Hematopoietic multipotent progenitor cell treated with erythropoietin and hydrocortisone succinate and interleukin-3 and kit ligand, for 6 days (in vitro differentiated cells): ENCODE results near the gene BBS5.
"Not testable (repeated sequence)": the region's sequence is repeated elsewhere in the genome, so short reads cannot be mapped to it uniquely, and the experiment has no call there.

Experiments
- DNase-seq: peaks from one replicate; pipeline ENCODE4 v3.0.0-alpha.2; 2015

BBS5 gene

GRCh38 chr2:169490834-169491233, 11.5 kb downstream of the BBS5 start:
- no peak for DNase-seq

DNA sequence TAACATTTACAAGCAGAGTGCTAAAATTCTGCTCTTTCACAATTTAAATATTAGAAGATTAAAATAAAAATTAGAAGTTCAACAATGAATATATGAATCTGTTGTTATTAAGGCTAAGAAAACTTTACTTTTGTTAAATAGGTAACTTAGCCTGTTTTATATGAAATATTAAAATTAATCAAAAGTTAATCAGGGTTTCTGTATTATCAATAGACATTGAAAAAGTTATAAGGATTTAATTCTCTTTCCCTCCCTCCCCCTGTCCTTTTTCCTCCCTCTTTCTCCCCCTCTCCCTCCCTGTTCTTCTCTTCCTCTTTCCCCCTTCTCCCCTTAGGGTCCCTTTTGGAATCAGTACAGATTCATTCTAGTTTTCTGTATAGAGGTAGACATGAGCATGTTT, 12.1 kb downstream of the BBS5 start:
- no peak for DNase-seq

- DNase-seq: no peak
Measured at GRCh38 chr2:169493360-169493759, 14.1 kb downstream of the BBS5 start.

- no peak for DNase-seq
Measured at GRCh38 chr2:169495310-169495928, 16.1 kb downstream of the BBS5 start.

DNA sequence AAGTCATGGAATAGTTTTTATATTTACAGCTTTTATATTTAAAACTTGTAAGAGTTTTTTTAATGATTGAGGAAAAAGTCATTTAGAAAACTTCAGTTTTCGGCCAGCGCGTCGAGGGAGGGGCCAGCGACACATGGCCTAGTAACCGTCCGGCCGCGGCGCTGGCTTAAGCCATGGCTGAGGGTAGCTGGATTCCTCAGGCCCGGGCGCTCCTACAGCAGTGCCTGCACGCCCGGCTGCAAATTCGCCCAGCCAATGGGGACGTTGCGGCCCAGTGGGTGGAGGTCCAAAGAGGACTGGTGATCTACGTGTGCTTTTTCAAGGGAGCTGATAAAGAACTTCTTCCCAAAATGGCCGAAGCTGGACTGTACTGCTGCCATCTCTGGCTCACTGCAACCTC, 25.4 kb downstream of the BBS5 start:
- DNase-seq: no peak

DNA sequence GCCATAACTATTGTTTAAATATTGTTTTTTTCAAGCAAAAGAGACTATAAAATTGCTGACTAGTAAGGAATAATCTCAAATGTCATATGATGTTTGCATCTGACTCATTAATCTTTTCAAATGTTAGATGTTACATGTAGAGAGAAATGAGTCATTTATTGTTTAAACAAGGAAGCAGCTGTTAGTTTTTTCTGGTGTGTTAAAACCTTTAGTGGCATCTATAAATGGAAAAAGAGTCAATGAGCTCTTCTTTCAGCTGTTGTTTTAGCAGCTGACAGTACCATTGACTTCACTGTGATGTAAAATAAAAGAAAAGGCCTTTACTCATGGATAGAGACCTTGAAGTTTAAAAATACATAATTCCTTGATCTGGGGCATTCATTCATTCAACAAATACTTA, 28.4 kb downstream of the BBS5 start:
- DNase-seq: no peak

- no peak for DNase-seq
Measured at GRCh38 chr2:169509298-169509885, 30.1 kb downstream of the BBS5 start, which contains the start of gene KLHL41. Gene KLHL41 (plus strand): TSS chr2:169509702. CDS start chr2:169509779, 77 bp downstream.

DNA sequence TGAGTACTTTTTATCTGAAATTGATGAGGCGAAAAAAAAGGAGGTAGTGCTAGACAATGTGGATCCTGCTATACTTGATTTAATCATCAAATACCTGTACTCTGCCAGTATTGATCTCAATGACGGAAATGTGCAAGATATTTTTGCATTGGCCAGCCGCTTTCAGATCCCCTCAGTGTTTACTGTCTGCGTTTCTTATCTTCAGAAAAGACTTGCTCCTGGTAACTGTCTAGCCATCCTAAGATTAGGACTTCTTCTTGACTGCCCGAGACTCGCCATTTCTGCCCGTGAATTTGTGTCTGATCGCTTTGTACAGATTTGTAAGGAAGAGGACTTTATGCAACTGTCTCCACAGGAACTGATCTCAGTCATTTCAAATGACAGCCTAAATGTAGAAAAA, 30.7 kb downstream of the BBS5 start:
- no peak for DNase-seq

DNA sequence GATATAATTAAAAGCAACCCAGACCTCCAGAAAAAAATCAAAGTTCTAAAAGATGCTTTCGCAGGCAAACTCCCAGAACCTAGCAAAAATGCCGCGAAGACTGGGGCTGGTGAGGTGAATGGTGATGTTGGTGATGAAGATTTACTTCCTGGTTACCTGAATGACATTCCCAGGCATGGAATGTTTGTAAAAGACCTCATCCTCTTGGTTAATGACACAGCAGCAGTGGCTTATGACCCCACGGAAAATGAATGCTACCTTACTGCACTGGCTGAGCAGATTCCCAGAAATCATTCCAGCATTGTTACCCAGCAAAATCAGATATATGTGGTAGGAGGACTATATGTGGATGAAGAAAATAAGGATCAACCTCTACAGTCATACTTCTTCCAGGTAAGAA, 31.2 kb downstream of the BBS5 start:
- no peak for DNase-seq

DNA sequence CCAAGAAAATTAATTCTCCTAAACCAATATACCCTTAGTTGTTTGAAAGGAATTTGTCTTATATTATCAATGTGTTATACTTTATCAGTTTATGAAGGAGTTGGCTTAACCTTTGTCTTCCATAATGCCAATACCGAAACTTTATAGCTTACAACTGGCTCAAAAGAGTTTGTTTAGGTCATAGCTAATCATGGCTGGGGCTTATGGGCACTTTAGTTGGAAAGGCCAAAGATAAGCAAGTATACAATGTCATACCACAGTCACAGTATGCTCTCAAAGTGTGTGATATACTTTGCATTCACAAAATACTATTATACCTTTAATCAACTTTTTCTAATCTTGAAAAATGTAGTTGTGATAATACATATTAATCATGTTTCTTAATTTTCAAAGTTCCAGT, 32.5 kb downstream of the BBS5 start:
- no peak for DNase-seq

DNA sequence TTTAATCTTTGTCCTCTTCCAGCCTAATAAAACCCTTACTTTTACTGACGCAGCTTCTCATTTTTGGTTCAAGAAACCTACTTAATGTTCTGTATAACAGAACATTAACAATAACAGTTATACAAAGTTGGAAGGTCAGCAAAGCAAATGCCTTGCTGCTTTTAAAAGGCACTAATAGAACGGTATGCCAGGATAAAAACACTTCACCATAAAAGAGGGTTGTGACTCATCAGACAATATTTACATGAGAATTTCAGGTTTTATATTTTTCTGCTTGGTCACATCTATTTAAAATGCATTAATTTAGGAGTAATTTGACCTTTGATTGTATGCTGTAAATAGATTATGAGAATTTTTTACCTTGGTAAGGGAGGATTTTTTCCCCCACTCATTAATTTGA, 33.2 kb downstream of the BBS5 start:
- no peak for DNase-seq

- DNase-seq: no peak
Measured at GRCh38 chr2:169513094-169513493, 33.8 kb downstream of the BBS5 start.

- DNase-seq: no peak
Measured at GRCh38 chr2:169513926-169514325, 34.6 kb downstream of the BBS5 start.

DNA sequence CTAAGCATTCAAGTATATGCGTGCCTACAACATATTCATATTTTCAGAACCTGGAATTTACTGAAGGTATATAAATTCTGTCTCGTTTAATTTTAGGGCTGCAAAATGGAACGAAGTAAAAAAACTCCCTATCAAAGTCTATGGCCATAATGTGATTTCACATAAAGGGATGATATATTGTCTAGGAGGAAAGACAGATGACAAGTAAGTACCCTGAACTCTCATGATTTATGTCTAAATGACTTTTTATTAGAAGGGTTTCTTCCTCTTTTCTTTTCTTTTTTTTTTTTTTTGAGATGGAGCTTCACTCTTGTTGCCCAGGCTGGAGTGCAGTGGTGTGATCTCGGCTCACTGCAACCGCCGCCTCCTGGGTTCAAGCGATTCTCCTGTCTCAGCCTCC, 35.5 kb downstream of the BBS5 start:
- not testable (repeated sequence) for DNase-seq

DNA sequence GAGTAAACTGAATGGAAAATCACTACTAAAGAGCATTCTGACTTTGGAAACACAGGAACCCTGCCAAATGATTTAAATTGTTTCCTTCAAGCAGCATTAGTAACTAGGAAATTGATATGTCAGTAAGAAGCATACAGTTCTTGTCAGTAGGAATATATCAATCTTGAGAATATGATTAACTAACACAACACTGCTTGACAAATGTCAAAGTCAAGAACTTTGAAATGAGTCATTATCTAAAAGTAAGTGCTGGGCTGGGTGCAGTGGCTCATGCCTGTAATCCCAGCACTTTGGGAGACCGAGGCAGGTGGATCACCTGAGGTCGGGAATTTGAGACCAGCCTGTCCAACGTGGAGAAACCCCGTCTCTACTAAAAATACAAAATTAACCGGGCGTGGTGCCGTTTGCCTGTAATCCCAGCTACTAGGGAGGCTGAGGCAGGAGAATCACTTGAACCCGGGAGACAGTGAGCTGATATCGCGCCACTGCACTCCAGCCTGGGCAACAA, 37.2 kb downstream of the BBS5 start:
- DNase-seq: not testable (repeated sequence)

DNA sequence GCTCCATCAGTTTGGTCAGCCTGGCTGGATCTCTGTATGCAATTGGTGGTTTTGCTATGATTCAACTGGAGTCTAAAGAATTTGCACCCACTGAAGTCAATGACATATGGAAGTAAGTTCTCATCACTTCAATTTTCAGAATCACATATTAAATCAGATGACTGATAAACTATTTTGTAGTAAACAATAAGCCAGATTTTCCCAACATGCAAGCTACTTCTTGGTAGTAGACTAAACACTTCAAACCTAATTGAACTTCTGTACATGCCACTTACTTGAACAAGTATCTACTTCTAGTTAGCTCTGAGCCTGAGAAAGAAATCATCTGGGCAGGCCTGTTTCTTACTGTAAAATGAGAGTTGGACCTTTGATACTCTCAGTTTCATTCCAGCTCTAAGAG, 41.6 kb downstream of the BBS5 start:
- no peak for DNase-seq

DNA sequence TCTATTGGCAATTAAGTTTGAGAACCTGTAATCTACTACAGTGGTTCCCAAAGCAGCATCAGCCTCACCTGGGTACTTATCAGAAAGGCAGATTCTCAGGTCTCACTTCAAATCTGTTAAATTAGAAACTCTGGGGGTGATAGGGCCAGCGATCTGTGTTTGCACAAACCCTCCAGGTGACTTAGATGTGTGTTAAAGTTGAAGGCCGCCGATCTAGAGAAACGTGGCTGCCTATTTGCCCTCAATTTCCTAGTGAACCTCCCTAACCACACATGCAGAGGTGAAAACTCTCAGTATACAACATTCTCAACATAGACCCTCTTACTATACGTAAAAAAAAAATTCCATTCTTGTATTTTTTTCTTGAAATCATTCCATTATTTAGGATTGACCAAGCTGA, 44.4 kb downstream of the BBS5 start:
- DNase-seq: no peak

DNA sequence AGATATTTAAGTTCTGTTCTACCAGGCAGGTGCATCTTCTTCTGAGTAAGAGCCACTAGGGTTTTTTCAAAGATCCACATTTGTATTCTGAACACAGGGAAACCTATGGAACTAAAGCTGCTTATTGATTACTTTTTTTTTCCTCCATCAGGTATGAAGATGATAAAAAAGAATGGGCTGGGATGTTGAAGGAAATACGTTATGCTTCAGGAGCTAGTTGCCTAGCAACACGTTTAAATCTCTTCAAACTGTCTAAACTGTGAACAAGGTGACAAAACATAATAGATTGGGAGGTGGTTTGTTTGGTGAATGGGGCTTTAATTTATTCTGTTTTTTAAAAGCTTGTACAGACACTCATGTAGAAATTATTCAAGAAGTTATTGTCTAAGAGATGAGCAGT, 46.1 kb downstream of the BBS5 start:
- no peak for DNase-seq

DNA sequence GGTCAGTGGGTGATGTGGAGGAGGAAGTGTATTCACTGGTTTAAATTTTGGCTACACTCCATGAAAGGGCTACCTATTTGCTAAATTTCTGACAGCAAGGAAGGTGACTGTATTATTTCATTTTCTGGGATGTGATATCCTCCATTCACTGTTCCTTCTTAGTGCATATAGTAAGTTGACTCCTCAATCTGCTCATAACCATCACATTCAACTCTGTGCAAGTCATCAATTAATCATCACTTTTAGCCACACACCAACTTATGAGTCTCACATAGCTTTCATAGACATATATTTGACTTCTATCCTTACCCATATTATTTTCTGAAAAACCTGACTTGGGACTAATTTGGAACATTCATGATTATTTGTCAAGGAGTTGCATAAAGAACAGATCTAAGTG, 47.2 kb downstream of the BBS5 start:
- DNase-seq: no peak

- peak; percentile 88 for DNase-seq
Measured at GRCh38 chr2:169528271-169528701, 49.0 kb downstream of the BBS5 start.

GRCh38 chr2:169539460-169539859, 60.2 kb downstream of the BBS5 start:
- DNase-seq: not testable (repeated sequence)

GRCh38 chr2:169540146-169540545, 60.9 kb downstream of the BBS5 start:
- peak; percentile 68 for DNase-seq

DNA sequence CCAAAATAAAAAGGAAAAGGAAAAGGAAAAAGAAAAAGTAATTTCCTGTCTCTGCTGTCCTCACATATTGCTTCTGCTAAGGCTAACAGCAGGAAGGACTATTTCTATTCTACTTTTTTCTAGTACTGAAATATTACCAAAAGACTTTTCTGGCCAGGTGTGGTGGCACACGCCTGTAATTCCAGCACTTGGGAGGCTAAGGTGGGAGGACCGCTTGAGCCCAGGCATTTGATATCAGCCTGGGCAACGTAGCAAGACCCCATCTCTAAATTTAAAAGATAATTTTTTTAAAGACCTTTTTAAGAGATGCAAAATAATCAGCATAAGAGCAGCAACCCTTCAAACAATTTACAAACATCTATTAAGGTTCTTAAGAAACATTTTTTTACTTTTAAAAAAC, 63.1 kb downstream of the BBS5 start:
- DNase-seq: no peak

DNA sequence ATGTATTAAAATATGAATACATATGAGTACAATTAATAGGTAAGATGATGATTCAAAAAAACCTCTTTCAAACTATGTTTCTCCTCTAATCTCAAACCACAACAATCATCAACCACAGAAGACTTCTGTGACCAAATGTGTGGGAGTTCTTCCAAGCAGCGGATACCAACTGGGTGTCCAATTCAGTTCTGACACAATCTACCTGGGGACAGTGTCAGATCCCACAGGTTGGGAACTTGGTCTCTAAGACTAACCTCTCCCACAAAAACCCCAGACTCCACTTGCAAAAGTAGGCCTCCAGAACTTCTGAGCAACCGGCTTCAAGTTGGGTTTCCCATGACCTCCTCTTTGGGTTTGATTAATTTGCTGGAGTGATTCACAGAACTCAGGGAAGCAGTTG, 67.5 kb downstream of the BBS5 start:
- DNase-seq: no peak
